Neutrophil (primary cell): ENCODE results near the gene INSC.

Experiments used
- H3K27ac ChIP-seq: fragments of 200-600 bp; sonication (generic); 2 replicates; pipeline ENCODE4 v1.5.1; 2016; ENCODE audit warnings: mild to moderate bottlenecking, moderate library complexity
- H3K27me3 ChIP-seq: fragments of 200-600 bp; sonication (generic); 2 replicates; pipeline ENCODE4 v1.6.0; 2016; ENCODE audit warnings: mild to moderate bottlenecking
- H3K36me3 ChIP-seq: fragments of 200-600 bp; sonication (generic); 2 replicates; pipeline ENCODE4 v1.5.1; 2017
- H3K4me1 ChIP-seq, 2 experiments: fragments of 200-600 bp in 1 of 2; sonication (generic) in 1 of 2; 1 replicate in 1 of 2; 2 replicates in 1 of 2; pipeline versions ENCODE4 v1.5.1 to v1.6.1; 2013 to 2016; ENCODE audit warnings: low read depth in 1 of 2, low read length in 1 of 2, mild to moderate bottlenecking in 1 of 2, moderate library complexity in 1 of 2; ENCODE audit not compliant: control insufficient read depth in 1 of 2, insufficient read depth in 1 of 2
- H3K4me3 ChIP-seq, 2 experiments: fragments of 200-600 bp in 1 of 2; sonication (generic) in 1 of 2; 1 replicate in 1 of 2; 2 replicates in 1 of 2; pipeline ENCODE4 v1.5.1; 2013 to 2016; ENCODE audit warnings: low read depth in 1 of 2, low read length in 1 of 2, mild to moderate bottlenecking in 1 of 2, moderate library complexity in 1 of 2
- H3K9me3 ChIP-seq: fragments of 200-600 bp; sonication (generic); 2 replicates; pipeline ENCODE4 v1.5.1; 2016
- CTCF ChIP-seq: fragments of 200-600 bp; sonication (generic); IDR thresholded peaks from 2 replicates; pipeline ENCODE4 v1.5.1; 2016; ENCODE audit warnings: antibody characterized with exemption

The INSC gene

GRCh38 chr11:15198284-15198683, 83.6 kb downstream of the INSC start:
- Histone ChIP-seq H3K27me3 (no peaks in the 10 kb centered on the region), H3K4me1 (no peaks in the 10 kb centered on the region), H3K4me3 (no peak overlapping the region), H3K27ac (no peak overlapping the region), H3K9me3 (no peaks in the 10 kb centered on the region), H3K36me3 (no peaks in the 10 kb centered on the region)
- no peak for TF ChIP-seq CTCF

- no peak for TF ChIP-seq CTCF
- no peaks in the 10 kb centered on the region for H3K4me1 ChIP-seq
Measured at GRCh38 chr11:15199693-15200092, 85.0 kb downstream of the INSC start.

GRCh38 chr11:15200696-15201095, 86.0 kb downstream of the INSC start:
- Histone ChIP-seq H3K4me3 (no peak overlapping the region), H3K27ac (no peak overlapping the region), H3K9me3 (no peaks in the 10 kb centered on the region), H3K36me3 (no peaks in the 10 kb centered on the region), H3K4me1 (no peaks in the 10 kb centered on the region), H3K27me3 (no peaks in the 10 kb centered on the region)
- no peak for TF ChIP-seq CTCF

More at GRCh38 chr11:15199693-15200092, 85.0 kb downstream of the INSC start:
- H3K36me3 ChIP-seq: no peaks in the 10 kb centered on the region
- H3K27me3 ChIP-seq: no peaks in the 10 kb centered on the region
- H3K9me3 ChIP-seq: no peaks in the 10 kb centered on the region
- no peak overlapping the region for H3K4me3 ChIP-seq
- no peak overlapping the region for H3K27ac ChIP-seq

- Histone ChIP-seq H3K27me3 (no peaks in the 10 kb centered on the region), H3K9me3 (no peaks in the 10 kb centered on the region), H3K4me3 (no peak overlapping the region), H3K4me1 (peaks cover 1 to 2% of the 10 kb centered on the region in 2 experiments), H3K36me3 (no peaks in the 10 kb centered on the region), H3K27ac (no peak overlapping the region)
- no peak for TF ChIP-seq CTCF
Measured at GRCh38 chr11:15201586-15201985, 86.9 kb downstream of the INSC start.

- no peak overlapping the region for H3K4me3 ChIP-seq
- TF ChIP-seq CTCF: no peak
Measured at GRCh38 chr11:15202626-15203025, 87.9 kb downstream of the INSC start.

GRCh38 chr11:15204711-15205110, 90.0 kb downstream of the INSC start:
- no peaks in the 10 kb centered on the region for H3K9me3 ChIP-seq
- no peaks in the 10 kb centered on the region for H3K27me3 ChIP-seq
- no peak overlapping the region for H3K4me3 ChIP-seq
- no peaks in the 10 kb centered on the region for H3K36me3 ChIP-seq
- no peak for TF ChIP-seq CTCF
- H3K4me1 ChIP-seq: peaks cover 22 to 24% of the 10 kb centered on the region in 2 experiments
- H3K27ac ChIP-seq: no peak overlapping the region

More at GRCh38 chr11:15202626-15203025, 87.9 kb downstream of the INSC start:
- Histone ChIP-seq H3K27ac (no peak overlapping the region), H3K4me1 (peaks cover 10 to 11% of the 10 kb centered on the region in 2 experiments), H3K27me3 (no peaks in the 10 kb centered on the region), H3K9me3 (no peaks in the 10 kb centered on the region), H3K36me3 (no peaks in the 10 kb centered on the region)
